ENCODE results near the gene NCDN.
A peak's percentile ranks its signal among the peaks of the same experiment; 100 is the strongest.

Gene NCDN

DNA sequence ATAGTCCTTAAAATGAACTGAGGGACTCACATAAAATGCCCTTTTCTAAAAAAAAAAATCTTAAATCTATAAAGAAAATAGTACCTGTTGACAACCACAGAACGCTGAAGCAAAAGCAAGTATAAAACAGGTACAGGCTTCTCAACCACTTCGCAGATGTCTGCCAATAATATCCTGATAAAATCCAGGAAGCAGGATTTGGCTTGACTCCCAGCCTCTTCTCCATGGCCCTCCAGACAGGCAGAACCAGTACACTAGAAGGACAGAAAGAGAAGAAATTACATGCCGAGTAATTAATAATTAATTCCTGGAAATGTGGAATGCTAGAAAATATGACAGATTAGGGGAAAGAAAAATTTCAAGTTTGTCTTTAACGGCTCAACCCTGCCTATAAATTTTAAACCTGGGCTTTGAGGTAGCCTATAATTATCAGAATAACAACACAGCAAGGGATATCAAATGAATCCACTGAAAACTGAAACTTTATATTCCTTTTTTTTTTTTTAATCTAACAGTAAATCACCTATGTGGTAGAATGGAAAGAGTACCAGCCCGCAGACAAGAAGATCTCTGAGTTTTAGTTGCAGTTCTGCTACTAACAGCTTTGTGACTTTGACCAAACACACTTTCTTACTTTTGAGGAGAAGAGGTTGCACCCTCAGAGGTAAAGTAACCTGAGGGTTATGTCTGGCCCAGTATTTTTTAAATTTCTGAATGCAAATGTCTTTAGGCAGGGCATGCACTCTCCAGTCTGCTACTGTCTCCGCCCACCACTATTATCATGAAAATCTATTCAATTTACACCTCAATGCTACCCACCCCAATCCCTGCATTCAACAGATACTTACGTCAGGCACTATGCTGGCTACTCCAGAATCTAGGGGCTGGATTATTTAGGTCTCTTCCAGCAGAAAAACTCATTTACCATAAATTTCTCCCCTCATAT is 3.1 kb upstream of the NCDN start:
- Histone ChIP-seq H3K9ac (ENCODE audit: low read depth, low read length, poor library complexity) (no peak overlapping the region), H2BK120ac (ENCODE audit: low read depth, low read length) (no peak overlapping the region), H3K4me2 (ENCODE audit: insufficient read depth, low read length, poor library complexity, severe bottlenecking) (no peak overlapping the region), H3K23ac (ENCODE audit: low read depth, low read length, poor library complexity) (no peak overlapping the region), H2BK15ac (ENCODE audit: low read length) (no peak overlapping the region), H2AFZ (ENCODE audit: low read length) (no peak overlapping the region), H2BK12ac (ENCODE audit: low read length) (no peak overlapping the region), H2BK5ac (ENCODE audit: low read length) (no peak overlapping the region), H3K79me1 (ENCODE audit: low read depth, low read length) (peaks cover 3% of the 10 kb centered on the region), H3K14ac (ENCODE audit: low read length) (no peak overlapping the region), H4K91ac (ENCODE audit: low read depth, low read length, poor library complexity) (no peak overlapping the region), H3K27me3 (ENCODE audit: control insufficient read depth in 3 of 3, insufficient read depth in 3 of 3, low read depth in 1 of 3, low read length in 3 of 3) (no peaks in the 10 kb centered on the region), H3K4me1 (ENCODE audit: control insufficient read depth in 2 of 2, insufficient read depth in 1 of 2, low read depth in 1 of 2, low read length in 2 of 2) (peaks cover 11 to 27% of the 10 kb centered on the region in 2 donors), H2AK5ac (ENCODE audit: low read depth, low read length) (no peak overlapping the region), H3K9me3 (replicated peaks in 1 of 2; ENCODE audit: control insufficient read depth in 2 of 2, insufficient read depth in 1 of 2, low read depth in 1 of 2, low read length in 2 of 2) (no peaks in the 10 kb centered on the region), H4K8ac (ENCODE audit: low read depth, low read length) (no peak overlapping the region), H3K18ac (ENCODE audit: low read length) (no peak overlapping the region), H3K27ac (replicated peaks; ENCODE audit: low read length) (no peak overlapping the region), H3K4me3 (ENCODE audit: low read length in 2 of 2) (no peak overlapping the region), H3K36me3 (replicated peaks in 1 of 2; ENCODE audit: control insufficient read depth in 2 of 2, insufficient read depth in 2 of 2, low read length in 2 of 2) (peaks cover 4 to 51% of the 10 kb centered on the region in 2 donors), H3K4ac (ENCODE audit: low read length) (no peak overlapping the region)
- no CpG with 5 or more reads among the region's 7 CpGs for WGBS, 2 donors (ENCODE audit: extremely low coverage in 2 of 2, insufficient read length in 2 of 2, insufficient replicate concordance in 1 of 2)
- no peak for DNase-seq (ENCODE audit: low spot score)

- Histone ChIP-seq H3K14ac (ENCODE audit: low read length) (no peak overlapping the region), H3K27ac (replicated peaks; ENCODE audit: low read length) (no peak overlapping the region), H4K91ac (ENCODE audit: low read depth, low read length, poor library complexity) (no peak overlapping the region), H3K9me3 (replicated peaks in 1 of 2; ENCODE audit: control insufficient read depth in 2 of 2, insufficient read depth in 1 of 2, low read depth in 1 of 2, low read length in 2 of 2) (no peaks in the 10 kb centered on the region), H3K4ac (ENCODE audit: low read length) (no peak overlapping the region), H3K4me3 (ENCODE audit: low read length in 2 of 2) (no peak overlapping the region), H3K4me2 (ENCODE audit: insufficient read depth, low read length, poor library complexity, severe bottlenecking) (no peak overlapping the region), H2AK5ac (ENCODE audit: low read depth, low read length) (no peak overlapping the region), H3K36me3 (replicated peaks in 1 of 2; ENCODE audit: control insufficient read depth in 2 of 2, insufficient read depth in 2 of 2, low read length in 2 of 2) (peaks cover 4 to 45% of the 10 kb centered on the region in 2 donors), H2AFZ (ENCODE audit: low read length) (no peak overlapping the region), H3K18ac (ENCODE audit: low read length) (no peak overlapping the region), H2BK120ac (ENCODE audit: low read depth, low read length) (no peak overlapping the region), H3K23ac (ENCODE audit: low read depth, low read length, poor library complexity) (no peak overlapping the region), H3K4me1 (ENCODE audit: control insufficient read depth in 2 of 2, insufficient read depth in 1 of 2, low read depth in 1 of 2, low read length in 2 of 2) (peaks cover 11 to 27% of the 10 kb centered on the region in 2 donors), H2BK5ac (ENCODE audit: low read length) (no peak overlapping the region), H3K79me1 (ENCODE audit: low read depth, low read length) (peaks cover 3% of the 10 kb centered on the region), H2BK15ac (ENCODE audit: low read length) (no peak overlapping the region), H3K27me3 (ENCODE audit: control insufficient read depth in 3 of 3, insufficient read depth in 3 of 3, low read depth in 1 of 3, low read length in 3 of 3) (no peaks in the 10 kb centered on the region), H2BK12ac (ENCODE audit: low read length) (no peak overlapping the region), H4K8ac (ENCODE audit: low read depth, low read length) (no peak overlapping the region), H3K9ac (ENCODE audit: low read depth, low read length, poor library complexity) (no peak overlapping the region)
- DNase-seq (ENCODE audit: low spot score), result no peak
- no CpG with 5 or more reads among the region's 4 CpGs for WGBS, 2 donors (ENCODE audit: extremely low coverage in 2 of 2, insufficient read length in 2 of 2, insufficient replicate concordance in 1 of 2)
Measured at GRCh38 chr1:35555212-35555584, 2.4 kb upstream of the NCDN start.

GRCh38 chr1:35555601-35556477 is 1.8 kb upstream of the NCDN start:
- peak overlapping the region in 1 of 2 donors; percentile 94 for H3K4me3 ChIP-seq (ENCODE audit: low read length in 2 of 2)
- no peak for DNase-seq (ENCODE audit: low spot score)
- H2BK5ac ChIP-seq (ENCODE audit: low read length), result no peak overlapping the region
- WGBS, 2 donors (ENCODE audit: extremely low coverage in 2 of 2, insufficient read length in 2 of 2, insufficient replicate concordance in 1 of 2), result no CpG with 5 or more reads among the region's 10 CpGs
- peaks cover 3 to 42% of the 10 kb centered on the region in 2 donors for H3K36me3 ChIP-seq (replicated peaks in 1 of 2; ENCODE audit: control insufficient read depth in 2 of 2, insufficient read depth in 2 of 2, low read length in 2 of 2)
- peaks cover 3% of the 10 kb centered on the region for H3K79me1 ChIP-seq (ENCODE audit: low read depth, low read length)
- no peak overlapping the region for H3K14ac ChIP-seq (ENCODE audit: low read length)
- no peak overlapping the region for H3K4ac ChIP-seq (ENCODE audit: low read length)
- no peak overlapping the region for H2BK120ac ChIP-seq (ENCODE audit: low read depth, low read length)
- no peak overlapping the region for H2BK15ac ChIP-seq (ENCODE audit: low read length)
- no peak overlapping the region for H3K18ac ChIP-seq (ENCODE audit: low read length)
- no peak overlapping the region for H3K27ac ChIP-seq (replicated peaks; ENCODE audit: low read length)
- peaks cover 11 to 27% of the 10 kb centered on the region in 2 donors for H3K4me1 ChIP-seq (ENCODE audit: control insufficient read depth in 2 of 2, insufficient read depth in 1 of 2, low read depth in 1 of 2, low read length in 2 of 2)
- no peak overlapping the region for H2BK12ac ChIP-seq (ENCODE audit: low read length)
- no peak overlapping the region for H4K8ac ChIP-seq (ENCODE audit: low read depth, low read length)
- no peak overlapping the region for H3K4me2 ChIP-seq (ENCODE audit: insufficient read depth, low read length, poor library complexity, severe bottlenecking)
- H2AFZ ChIP-seq (ENCODE audit: low read length), result no peak overlapping the region
- no peak overlapping the region for H4K91ac ChIP-seq (ENCODE audit: low read depth, low read length, poor library complexity)
- H2AK5ac ChIP-seq (ENCODE audit: low read depth, low read length), result no peak overlapping the region
- H3K9ac ChIP-seq (ENCODE audit: low read depth, low read length, poor library complexity), result no peak overlapping the region
- H3K27me3 ChIP-seq (ENCODE audit: control insufficient read depth in 3 of 3, insufficient read depth in 3 of 3, low read depth in 1 of 3, low read length in 3 of 3), result no peaks in the 10 kb centered on the region
- H3K9me3 ChIP-seq (replicated peaks in 1 of 2; ENCODE audit: control insufficient read depth in 2 of 2, insufficient read depth in 1 of 2, low read depth in 1 of 2, low read length in 2 of 2), result no peaks in the 10 kb centered on the region
- no peak overlapping the region for H3K23ac ChIP-seq (ENCODE audit: low read depth, low read length, poor library complexity)
